Measurements from ENCODE around the gene EGFR.

The EGFR gene

GRCh38 chr7:55187701-55188491 is 169.1 kb downstream of the EGFR start:
- DNase-seq (ENCODE audit: low read depth, low spot score), result no peak

- no peak for DNase-seq (ENCODE audit: low read depth, low spot score)
Measured at GRCh38 chr7:55188590-55189138, 169.8 kb downstream of the EGFR start.

GRCh38 chr7:55189146-55189766 is 170.4 kb downstream of the EGFR start:
- DNase-seq (ENCODE audit: low read depth, low spot score), result no peak

DNA sequence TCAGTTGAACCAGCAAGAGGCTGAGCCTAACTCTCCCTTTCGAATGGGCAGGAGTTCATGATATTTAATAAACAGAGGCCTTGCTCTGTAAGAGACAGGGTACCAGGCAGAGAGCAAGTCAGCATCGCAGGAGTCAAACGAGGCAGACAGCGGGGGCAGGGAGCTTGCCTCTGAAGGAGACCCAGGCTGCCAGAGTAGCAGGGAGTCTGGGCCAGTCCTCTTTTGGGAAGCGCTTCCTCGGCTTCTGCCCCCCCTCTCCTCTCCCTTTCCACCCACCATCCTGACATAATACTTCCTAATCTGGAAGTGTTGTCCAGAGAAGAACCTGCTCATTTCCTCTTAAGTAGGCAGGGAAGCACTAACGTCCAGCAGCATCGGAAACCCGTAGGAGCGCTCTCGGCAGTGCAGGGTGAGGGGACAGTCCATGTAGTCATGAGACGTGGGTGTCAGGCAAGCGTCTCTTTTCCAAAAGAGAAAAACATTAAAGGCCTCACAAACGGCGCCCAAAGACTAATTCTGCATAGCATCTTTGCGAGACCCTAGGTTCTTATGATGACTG is 171.1 kb downstream of the EGFR start:
- DNase-seq (ENCODE audit: low read depth, low spot score), result no peak

- no peak for DNase-seq (ENCODE audit: low read depth, low spot score)
Measured at GRCh38 chr7:55190511-55191160, 171.8 kb downstream of the EGFR start.

DNA sequence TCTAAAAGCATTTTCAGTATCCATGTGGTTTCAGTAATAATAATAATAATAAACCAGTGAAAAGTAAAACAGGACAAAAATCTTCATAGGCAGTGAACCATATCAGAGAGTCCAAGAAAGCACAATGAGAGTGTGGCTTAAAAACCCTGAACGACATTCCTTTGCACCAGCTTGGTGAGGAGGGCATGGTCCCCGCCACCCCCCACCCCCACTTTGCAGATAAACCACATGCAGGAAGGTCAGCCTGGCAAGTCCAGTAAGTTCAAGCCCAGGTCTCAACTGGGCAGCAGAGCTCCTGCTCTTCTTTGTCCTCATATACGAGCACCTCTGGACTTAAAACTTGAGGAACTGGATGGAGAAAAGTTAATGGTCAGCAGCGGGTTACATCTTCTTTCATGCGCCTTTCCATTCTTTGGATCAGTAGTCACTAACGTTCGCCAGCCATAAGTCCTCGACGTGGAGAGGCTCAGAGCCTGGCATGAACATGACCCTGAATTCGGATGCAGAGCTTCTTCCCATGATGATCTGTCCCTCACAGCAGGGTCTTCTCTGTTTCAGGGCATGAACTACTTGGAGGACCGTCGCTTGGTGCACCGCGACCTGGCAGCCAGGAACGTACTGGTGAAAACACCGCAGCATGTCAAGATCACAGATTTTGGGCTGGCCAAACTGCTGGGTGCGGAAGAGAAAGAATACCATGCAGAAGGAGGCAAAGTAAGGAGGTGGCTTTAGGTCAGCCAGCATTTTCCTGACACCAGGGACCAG is 172.5 kb downstream of the EGFR start:
- DNase-seq (ENCODE audit: low read depth, low spot score), result no peak

DNA sequence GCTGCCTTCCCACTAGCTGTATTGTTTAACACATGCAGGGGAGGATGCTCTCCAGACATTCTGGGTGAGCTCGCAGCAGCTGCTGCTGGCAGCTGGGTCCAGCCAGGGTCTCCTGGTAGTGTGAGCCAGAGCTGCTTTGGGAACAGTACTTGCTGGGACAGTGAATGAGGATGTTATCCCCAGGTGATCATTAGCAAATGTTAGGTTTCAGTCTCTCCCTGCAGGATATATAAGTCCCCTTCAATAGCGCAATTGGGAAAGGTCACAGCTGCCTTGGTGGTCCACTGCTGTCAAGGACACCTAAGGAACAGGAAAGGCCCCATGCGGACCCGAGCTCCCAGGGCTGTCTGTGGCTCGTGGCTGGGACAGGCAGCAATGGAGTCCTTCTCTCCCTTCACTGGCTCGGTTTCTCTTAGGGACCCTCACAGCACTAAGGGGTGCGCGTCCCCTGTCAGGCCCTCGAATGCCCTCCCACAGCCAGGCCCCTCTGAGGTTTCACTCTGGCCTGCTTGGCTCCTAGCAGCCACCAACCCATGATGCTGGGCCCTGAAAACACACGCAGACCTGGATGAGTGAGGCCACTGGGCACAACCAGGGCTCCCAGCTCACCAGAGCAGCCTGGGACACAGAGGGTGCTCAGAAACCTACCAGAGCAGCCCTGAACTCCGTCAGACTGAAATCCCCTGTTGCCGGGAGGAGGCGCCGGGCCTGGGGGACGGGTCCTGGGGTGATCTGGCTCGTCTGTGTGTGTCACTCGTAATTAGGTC is 173.3 kb downstream of the EGFR start:
- no peak for DNase-seq (ENCODE audit: low read depth, low spot score)

DNA sequence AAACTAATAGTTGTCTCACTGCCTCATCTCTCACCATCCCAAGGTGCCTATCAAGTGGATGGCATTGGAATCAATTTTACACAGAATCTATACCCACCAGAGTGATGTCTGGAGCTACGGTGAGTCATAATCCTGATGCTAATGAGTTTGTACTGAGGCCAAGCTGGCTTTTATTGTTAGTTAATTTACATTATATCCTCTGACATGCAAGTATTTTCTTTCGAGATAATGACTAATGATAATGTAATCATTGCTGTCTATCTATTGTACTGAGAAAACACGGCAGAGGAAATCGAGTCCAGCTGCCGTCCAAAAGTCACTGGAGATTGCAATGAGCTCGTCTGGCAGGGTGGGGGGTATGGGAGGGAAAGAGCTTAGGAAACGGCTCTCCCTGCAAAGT is 173.9 kb downstream of the EGFR start:
- no peak for DNase-seq (ENCODE audit: low read depth, low spot score)

GRCh38 chr7:55193245-55193644 is 174.4 kb downstream of the EGFR start:
- DNase-seq (ENCODE audit: low read depth, low spot score), result no peak

DNA sequence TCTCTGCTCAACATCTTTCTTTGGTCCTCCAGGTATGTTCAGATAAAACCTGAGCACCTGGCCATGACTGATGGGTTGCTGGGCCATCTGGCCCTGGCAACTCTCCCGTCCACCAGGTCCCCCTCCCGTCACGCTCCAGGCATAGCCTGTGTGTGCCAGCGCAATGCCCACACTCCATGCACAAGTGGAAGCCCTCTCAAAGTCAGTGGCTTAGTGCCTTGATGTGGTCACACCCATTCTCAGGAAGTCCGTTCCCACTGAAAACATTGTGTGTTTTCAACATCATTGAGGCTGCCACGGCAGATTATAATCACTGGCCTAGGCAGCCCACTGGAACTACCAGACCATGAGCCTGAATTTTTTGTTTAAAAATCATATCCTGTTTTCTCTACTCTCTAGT is 175.7 kb downstream of the EGFR start:
- no peak for DNase-seq (ENCODE audit: low read depth, low spot score)

- DNase-seq (ENCODE audit: low read depth, low spot score), result no peak
Measured at GRCh38 chr7:55198634-55199392, 180.0 kb downstream of the EGFR start.

DNA sequence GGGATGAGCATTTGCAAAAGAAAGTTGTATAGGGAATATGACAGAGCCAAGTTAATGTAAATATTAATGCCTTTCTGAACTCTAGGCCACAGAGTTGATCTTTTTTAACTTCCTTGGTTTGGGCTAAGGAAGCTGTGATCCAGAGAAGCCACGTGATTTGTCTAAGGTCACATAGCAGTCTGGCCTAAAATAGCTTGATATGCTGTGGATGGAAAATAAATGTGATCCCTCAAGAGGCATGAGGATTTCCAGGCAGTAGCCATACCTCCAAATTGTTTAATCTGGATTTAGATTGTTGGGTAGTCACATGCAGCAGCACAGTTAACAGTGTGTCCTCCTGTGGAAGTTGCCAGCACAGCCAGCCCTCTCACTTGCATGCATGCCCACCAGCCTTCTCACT is 180.6 kb downstream of the EGFR start:
- DNase-seq (ENCODE audit: low read depth, low spot score), result no peak

- DNase-seq (ENCODE audit: low read depth, low spot score), result no peak
Measured at GRCh38 chr7:55200441-55200840, 181.6 kb downstream of the EGFR start.

DNA sequence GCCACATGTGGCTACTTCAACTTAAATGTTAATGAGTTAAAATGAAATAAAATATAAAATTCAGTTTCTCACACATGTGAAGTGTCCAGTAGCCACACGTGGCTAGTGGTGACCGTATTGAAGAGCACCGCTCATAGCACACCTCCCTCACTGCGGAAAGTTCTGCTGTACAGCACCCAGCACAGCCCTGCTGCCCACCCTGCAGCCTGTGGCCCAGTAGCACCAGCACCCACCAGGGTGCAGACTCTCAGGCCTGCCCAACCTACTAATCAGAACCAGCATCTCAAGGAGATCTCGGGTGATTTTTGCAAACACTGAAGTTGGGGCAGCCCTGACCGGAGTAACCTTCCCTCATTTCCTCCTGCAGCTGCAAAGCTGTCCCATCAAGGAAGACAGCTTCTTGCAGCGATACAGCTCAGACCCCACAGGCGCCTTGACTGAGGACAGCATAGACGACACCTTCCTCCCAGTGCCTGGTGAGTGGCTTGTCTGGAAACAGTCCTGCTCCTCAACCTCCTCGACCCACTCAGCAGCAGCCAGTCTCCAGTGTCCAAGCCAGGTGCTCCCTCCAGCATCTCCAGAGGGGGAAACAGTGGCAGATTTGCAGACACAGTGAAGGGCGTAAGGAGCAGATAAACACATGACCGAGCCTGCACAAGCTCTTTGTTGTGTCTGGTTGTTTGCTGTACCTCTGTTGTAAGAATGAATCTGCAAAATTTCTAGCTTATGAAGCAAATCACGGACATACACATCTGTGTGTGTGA is 183.5 kb downstream of the EGFR start:
- DNase-seq (ENCODE audit: low read depth, low spot score), result no peak

DNA sequence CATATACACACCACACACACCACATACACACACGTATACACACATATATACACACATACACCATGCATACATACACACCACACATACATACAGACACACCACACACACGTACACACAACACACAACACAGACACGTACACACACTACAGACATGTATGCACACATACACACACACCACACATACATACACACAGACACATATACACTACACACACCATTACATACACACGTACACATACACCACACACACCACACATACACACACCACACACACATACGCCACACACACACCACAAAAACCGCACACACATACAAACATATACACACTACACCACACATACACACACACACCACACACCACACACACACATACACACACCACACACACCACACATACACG is 184.5 kb downstream of the EGFR start:
- DNase-seq (ENCODE audit: low read depth, low spot score), result no peak

- no peak for DNase-seq (ENCODE audit: low read depth, low spot score)
Measured at GRCh38 chr7:55205124-55205955, 186.5 kb downstream of the EGFR start.

DNA sequence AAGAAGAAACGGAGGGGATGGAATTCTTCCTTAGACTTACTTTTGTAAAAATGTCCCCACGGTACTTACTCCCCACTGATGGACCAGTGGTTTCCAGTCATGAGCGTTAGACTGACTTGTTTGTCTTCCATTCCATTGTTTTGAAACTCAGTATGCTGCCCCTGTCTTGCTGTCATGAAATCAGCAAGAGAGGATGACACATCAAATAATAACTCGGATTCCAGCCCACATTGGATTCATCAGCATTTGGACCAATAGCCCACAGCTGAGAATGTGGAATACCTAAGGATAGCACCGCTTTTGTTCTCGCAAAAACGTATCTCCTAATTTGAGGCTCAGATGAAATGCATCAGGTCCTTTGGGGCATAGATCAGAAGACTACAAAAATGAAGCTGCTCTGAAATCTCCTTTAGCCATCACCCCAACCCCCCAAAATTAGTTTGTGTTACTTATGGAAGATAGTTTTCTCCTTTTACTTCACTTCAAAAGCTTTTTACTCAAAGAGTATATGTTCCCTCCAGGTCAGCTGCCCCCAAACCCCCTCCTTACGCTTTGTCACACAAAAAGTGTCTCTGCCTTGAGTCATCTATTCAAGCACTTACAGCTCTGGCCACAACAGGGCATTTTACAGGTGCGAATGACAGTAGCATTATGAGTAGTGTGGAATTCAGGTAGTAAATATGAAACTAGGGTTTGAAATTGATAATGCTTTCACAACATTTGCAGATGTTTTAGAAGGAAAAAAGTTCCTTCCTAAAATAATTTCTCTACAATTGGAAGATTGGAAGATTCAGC is 187.6 kb downstream of the EGFR start:
- DNase-seq (ENCODE audit: low read depth, low spot score), result peak; percentile 84

Measured in smooth muscle cell of the brain vasculature (primary cell).